HG02840 (cell line): ENCODE data around the gene ZNF260.
"Not testable (repeated sequence)": the region's sequence is repeated elsewhere in the genome, so short reads cannot be mapped to it uniquely, and the experiment has no call there.

Experiments used
- ATAC-seq: cut with Tn5 transposase; IDR thresholded peaks from one replicate; pipeline ENCODE4 v1.9.1; 2021; ENCODE audit warnings: mild to moderate bottlenecking, moderate library complexity, moderate number of reproducible peaks; ENCODE audit not compliant: unreplicated experiment, low FRiP score

ZNF260 gene

DNA sequence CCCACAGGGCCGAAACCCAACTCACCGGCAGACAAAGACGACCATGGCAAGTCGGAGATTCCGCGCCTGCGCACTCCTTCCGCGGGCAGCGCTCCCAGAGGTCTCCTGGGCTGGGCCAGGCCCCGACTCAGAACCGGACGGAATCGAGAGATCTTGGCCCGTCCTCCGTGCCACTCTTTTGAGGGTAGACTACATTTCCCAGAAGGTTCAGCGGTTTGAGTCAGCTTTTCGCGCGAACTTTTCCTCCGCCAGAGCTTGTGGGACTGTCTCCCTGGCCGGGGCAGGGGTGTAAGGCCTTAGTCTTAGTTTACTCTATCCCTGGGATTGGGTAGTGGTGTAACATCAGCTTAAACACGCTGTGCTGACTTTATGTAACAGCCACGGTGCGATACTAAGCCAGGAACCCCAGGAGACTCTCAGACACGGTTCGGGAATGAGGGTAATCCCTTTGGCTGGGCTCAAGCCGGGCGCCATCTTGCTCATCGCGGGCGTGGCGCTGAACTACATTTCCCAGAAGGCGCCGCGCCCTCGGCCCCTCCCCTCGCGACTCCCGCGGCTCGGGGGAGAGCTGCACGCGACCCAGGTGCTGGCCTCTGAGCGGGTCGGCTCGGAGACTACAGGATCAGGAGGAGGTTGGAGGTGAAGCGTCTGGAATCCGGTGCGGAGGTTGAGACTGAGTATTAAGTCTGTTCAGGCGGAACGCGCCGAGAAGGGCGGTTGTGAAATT, at the start of gene ZNF260:
TSS of gene ZNF260 (minus strand) at position 78 of the 727 bp plus-strand sequence. CDS start 13,033 bp downstream, outside the sequence.
- peak; percentile 86 for ATAC-seq

- ATAC-seq, result no peak
These were observed 49.4 kb upstream of the ZNF260 start for GRCh38 chr19:36577271-36577996.

GRCh38 chr19:36574741-36575140, 46.7 kb upstream of the ZNF260 start:
- ATAC-seq, result no peak

- no peak for ATAC-seq
These were observed 46.0 kb upstream of the ZNF260 start for GRCh38 chr19:36573895-36574720.

DNA sequence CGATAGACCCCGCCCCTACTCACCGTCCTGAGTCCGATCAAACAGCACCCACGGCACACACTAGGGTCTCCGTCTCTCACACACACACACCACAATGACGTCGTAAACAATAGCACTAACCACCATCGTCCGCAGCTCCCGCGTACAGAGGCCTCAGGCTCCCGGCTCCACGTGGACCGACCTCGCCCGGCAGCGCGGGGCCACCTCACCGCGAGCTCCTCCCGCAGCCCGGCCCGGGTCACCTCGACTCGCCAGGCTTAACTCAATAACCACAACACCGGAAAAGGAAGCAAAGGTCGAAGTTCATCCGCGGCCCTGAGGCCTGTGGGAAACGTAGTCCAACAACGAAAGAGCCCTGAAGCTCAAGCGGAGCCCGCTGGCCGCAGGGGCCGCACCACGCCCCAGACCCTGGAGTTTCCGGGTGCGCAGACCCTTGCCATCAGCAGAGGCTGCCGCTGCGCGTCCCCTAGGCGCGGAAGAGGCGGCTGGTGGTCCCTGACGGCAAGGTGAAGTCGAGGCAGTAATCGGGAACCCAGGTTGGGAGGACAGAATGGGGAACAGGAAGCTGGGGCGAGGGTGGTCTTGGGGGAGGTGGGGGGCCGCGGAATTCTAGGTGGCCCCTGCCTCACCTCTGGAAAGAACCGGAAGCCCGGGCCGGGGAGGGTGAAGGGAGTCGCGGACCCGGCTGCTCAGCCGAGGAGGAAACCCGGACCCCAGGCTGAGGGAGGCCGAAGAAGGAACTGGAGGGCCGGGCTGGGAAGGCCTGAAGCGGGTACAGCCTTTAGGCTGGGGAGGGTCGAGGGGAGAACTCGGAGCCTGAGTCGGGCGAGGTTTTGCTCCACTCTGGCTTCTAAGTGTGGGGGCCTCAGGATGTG, 45.2 kb upstream of the ZNF260 start, which contains the start of gene ZNF529:
TSS of gene ZNF529 (minus strand) at position 273 of the 875 bp plus-strand sequence. CDS start 946 bp downstream, outside the sequence.
- peak; percentile 89 for ATAC-seq

- ATAC-seq, result no peak
These were observed 44.5 kb upstream of the ZNF260 start for GRCh38 chr19:36572593-36573019.

GRCh38 chr19:36564391-36564790, 36.3 kb upstream of the ZNF260 start:
- ATAC-seq, result no peak

- no peak for ATAC-seq
These were observed 19.1 kb upstream of the ZNF260 start for GRCh38 chr19:36547001-36547732.

GRCh38 chr19:36528921-36529518, 949 bp upstream of the ZNF260 start:
- ATAC-seq, result no peak

- ATAC-seq, result no peak
These were observed 238 bp downstream of the ZNF260 start for GRCh38 chr19:36527873-36528193.

DNA sequence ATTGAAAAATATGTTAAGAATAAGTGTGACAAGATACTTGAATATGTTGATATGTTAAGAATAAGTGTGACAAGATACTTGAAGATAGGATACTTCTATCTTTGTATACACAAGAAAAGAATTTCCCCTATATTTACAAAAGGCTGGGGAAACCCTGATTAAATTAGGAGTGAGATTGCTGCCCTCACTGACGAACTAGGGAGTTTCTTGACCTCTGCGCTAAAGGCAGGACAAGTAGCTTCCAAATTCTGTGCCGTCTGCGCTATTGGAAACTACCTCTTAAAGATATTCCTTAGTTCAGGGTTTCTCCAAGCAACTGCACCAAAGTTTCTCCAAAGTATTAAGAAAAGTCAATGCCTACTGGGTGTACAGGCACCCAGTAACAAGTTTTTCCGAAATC, 730 bp downstream of the ZNF260 start:
- no peak for ATAC-seq

- ATAC-seq, result no peak
These were observed 1.5 kb downstream of the ZNF260 start for GRCh38 chr19:36526581-36526980.

DNA sequence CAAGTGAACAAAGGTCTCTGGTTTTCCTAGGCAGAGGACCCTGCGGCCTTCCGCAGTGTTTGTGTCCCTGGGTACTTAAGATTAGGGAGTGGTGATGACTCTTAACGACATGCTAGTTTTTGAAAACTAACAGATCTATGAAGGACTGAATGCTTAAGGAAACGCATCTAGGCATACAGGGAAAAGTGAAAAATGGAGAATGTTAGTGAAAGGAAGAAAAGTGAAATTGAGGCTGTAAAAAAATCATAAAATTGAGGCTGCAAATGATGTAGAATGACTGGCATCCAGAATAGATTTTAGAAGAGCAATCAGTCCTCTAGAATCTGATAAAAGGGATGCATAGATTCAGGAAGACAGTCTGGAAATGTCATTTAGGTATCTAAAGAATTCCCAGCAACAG, 3.5 kb downstream of the ZNF260 start:
- ATAC-seq, result no peak

DNA sequence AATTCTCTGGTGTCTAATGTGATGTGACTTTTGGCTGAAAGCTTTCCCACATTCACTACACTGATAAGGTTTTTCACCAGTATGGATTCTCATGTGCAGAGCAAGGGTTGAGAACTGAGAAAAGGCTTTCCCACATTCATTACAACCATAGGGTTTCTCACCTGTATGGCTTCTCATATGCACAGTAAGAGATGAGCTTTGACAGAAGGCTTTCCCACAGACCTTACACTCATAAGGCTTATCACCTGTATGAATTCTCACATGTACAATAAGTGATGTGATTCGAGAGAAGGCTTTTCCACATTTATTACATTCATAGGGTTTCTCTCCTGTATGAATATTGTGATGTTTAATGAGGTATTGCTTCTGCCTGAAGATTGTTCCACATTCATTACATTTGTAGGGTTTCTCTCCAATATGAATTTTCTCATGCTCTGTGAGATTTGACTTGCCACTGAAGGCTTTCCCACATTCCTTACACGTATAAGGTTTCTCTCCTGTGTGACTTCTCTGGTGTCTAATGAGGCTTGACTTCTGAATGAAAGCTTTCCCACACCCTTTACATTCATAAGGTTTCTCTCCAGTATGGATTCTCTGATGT, 14.0 kb downstream of the ZNF260 start:
- ATAC-seq, result no peak

DNA sequence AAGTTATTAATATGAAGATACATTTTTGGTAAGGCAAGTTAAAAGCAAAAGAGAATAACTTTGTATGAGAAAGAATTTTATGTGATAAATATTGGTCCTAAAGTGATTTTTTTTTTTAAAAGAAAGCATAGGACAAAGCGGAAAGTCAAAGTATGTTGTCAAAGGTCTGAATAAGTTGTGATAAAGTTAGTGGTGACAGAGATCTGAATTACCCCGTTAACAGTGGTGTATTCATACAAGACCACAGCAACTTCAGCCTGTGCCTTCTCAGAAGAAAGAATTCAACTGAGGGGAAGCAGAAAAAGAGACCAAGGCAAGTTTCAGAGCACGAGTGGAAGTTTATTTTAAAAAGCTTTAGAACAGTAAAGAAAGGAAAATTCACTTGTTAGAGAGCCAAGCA, 19.7 kb downstream of the ZNF260 start:
- ATAC-seq, result no peak

DNA sequence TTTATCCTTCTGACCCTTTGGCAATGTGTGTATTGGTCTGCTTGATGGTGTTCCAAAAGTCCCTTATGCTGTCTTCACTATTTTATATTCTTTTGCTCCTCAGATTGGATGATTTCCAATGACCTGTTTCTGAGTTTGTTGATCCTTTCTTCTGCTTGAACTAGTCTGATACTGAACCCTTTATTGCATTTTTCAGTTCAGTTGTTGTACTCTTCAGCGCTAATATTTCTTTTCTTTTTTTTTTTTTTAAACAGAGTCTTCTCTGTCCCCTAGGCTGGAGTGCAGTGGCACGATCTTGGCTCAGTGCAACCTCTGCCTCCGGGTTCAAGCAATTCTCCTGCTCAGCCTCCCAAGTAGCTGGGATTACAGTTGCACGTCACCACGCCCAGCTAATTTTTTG, 26.1 kb downstream of the ZNF260 start:
- ATAC-seq, result no peak

- no peak for ATAC-seq
These were observed 31.1 kb downstream of the ZNF260 start for GRCh38 chr19:36497001-36497400.

GRCh38 chr19:36492689-36493453, 35.2 kb downstream of the ZNF260 start:
- not testable (repeated sequence) for ATAC-seq
